NB4 (cell line): ENCODE measurements around the gene CSN2.

Source experiments
- MYC ChIP-seq: IDR thresholded peaks from 2 replicates; pipeline ENCODE4 v1.6.1; 2011; ENCODE audit warnings: low read depth, low read length
- POLR2A ChIP-seq: IDR thresholded peaks from 2 replicates; pipeline ENCODE4 v1.6.1; 2011; ENCODE audit warnings: mild to moderate bottlenecking; ENCODE audit not compliant: insufficient read length; ENCODE audit errors: extremely low read depth
- TF ChIP-seq, protein P1 (sequence below): IDR thresholded peaks from one replicate; pipeline ENCODE4 v1.5.1; 2012; ENCODE audit warnings: low read depth, low read length

- TF ChIP-seq, protein P1, sequence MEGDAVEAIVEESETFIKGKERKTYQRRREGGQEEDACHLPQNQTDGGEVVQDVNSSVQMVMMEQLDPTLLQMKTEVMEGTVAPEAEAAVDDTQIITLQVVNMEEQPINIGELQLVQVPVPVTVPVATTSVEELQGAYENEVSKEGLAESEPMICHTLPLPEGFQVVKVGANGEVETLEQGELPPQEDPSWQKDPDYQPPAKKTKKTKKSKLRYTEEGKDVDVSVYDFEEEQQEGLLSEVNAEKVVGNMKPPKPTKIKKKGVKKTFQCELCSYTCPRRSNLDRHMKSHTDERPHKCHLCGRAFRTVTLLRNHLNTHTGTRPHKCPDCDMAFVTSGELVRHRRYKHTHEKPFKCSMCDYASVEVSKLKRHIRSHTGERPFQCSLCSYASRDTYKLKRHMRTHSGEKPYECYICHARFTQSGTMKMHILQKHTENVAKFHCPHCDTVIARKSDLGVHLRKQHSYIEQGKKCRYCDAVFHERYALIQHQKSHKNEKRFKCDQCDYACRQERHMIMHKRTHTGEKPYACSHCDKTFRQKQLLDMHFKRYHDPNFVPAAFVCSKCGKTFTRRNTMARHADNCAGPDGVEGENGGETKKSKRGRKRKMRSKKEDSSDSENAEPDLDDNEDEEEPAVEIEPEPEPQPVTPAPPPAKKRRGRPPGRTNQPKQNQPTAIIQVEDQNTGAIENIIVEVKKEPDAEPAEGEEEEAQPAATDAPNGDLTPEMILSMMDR = no peak
- TF ChIP-seq POLR2A (no peak), MYC (no peak)
These were observed 9.1 kb upstream of the CSN2 start for GRCh38 chr4:69974631-69975030.
